ENCODE data around the gene CDO1.

DNA sequence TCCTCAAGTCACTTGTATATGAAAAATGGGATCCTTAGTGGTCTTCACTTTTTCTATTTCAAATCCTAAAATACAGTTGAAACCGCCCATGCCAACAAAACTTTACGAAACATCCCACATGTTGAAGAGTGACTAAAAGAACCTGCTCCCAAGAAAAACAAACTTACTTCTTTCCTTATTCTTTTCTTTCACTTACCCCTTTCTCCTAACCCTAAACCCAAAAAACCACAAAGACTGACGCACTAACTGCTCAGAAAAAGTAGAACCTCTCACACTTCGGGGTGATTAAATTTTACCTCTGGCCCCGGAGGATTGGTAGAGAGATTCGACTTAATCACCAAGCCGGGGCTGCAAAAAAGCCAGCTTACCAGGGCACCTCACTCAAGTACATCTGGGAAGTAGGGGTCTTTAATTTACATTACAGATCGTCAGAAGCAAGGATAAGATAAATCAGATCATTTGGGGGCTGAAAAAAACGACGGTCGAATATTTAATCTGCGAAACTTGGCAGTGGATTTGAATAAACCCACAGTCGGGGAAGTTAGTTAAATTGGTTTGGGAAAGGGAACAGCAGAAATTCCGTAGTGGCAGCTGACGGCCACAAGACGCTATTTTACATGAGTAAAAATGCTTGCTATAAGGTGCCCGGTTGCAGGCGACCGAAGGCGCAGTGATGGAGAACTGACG, 1.3 kb downstream of the CDO1 start:
- TF ChIP-seq SIN3A (IDR thresholded peaks at IDR 0.05; ENCODE audit: low read depth) (no peak), REST (IDR thresholded peaks at IDR 0.05; ENCODE audit: low read depth) (no peak), CEBPB (IDR thresholded peaks at IDR 0.05; ENCODE audit: low read depth) (no peak), CTCF (IDR thresholded peaks at IDR 0.05 in 2 of 3, conservative IDR thresholded peaks at IDR 0.05 in 1 of 3; ENCODE audit: borderline replicate concordance in 1 of 3, insufficient read depth in 1 of 3, low read depth in 2 of 3, low read length in 2 of 3) (no peak)
- TF ChIP-seq, protein P1, sequence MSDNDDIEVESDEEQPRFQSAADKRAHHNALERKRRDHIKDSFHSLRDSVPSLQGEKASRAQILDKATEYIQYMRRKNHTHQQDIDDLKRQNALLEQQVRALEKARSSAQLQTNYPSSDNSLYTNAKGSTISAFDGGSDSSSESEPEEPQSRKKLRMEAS (IDR thresholded peaks at IDR 0.05) = no peak
